ENCODE results near the gene TMEM205. TPM values are rescaled to one million over a fixed set of nuclear protein-coding genes. Genes with fewer than 3 reads are reported as not detected.

The TMEM205 gene
- total RNA-seq, 4 donors from 2014 or later = 80.1 to 173 (median 129) TPM

- no peaks in the 10 kb centered on the region for H3K9me3 ChIP-seq
- TF ChIP-seq POLR2A (IDR thresholded peaks at IDR 0.05) (no peak), CTCF (IDR thresholded peaks at IDR 0.05) (no peak)
- no peak within 1 kb of the TSS for H3K4me3 ChIP-seq
- intact Hi-C loops (cut with DNase I) = loop anchor here (5.0 to 10.0 kb wide), 2 partner anchors 87 to 149 kb away; partner anchors contain the start of gene EPOR
- 51 to 54% methylated on average over 5 to 7 of the region's 8 CpGs for WGBS, 2 donors
- no peaks in the 10 kb centered on the region for H3K36me3 ChIP-seq
- H3K4me1 ChIP-seq = peaks cover 0 to 28% (median 4%) of the 10 kb centered on the region in 3 donors
- no peaks in the 10 kb centered on the region for H3K27me3 ChIP-seq
- peak within 1 kb of the TSS in 2 of 4 donors; percentile 39 to 43 for H3K27ac ChIP-seq
- DNase-seq = no peak
These were observed 50.3 kb downstream of the TMEM205 start, which contains the start of gene TSPAN16 for GRCh38 chr19:11295665-11296245. TSPAN16 (plus strand) TSS chr19:11296160; CDS start chr19:11296298, 138 bp downstream.

- H3K4me1 ChIP-seq = peaks cover 0 to 28% (median 4%) of the 10 kb centered on the region in 3 donors
- no peak for TF ChIP-seq CTCF (IDR thresholded peaks at IDR 0.05)
- TF ChIP-seq POLR2A (IDR thresholded peaks at IDR 0.05) = no peak
- DNase-seq = no peak
- H3K27me3 ChIP-seq = no peaks in the 10 kb centered on the region
- intact Hi-C loops (cut with DNase I) = loop anchor here (5.0 to 10.0 kb wide), 2 partner anchors 87 to 150 kb away; partner anchors contain the start of gene EPOR
- H3K9me3 ChIP-seq = no peaks in the 10 kb centered on the region
- no peaks in the 10 kb centered on the region for H3K36me3 ChIP-seq
- H3K27ac ChIP-seq = no peak overlapping the region
- 74 to 85% methylated on average over 3 to 4 of the region's 4 CpGs for WGBS, 2 donors
- H3K4me3 ChIP-seq = no peak overlapping the region
These were observed 50.9 kb downstream of the TMEM205 start for GRCh38 chr19:11295180-11295579.

- 3% methylated on average over 41 of the region's 41 CpGs for WGBS, 2 donors
- DNase-seq = peak; percentile 19
- no peaks in the 10 kb centered on the region for H3K9me3 ChIP-seq
- TF ChIP-seq CTCF (IDR thresholded peaks at IDR 0.05) (peak; percentile 96 to 99 (median 99)), POLR2A (IDR thresholded peaks at IDR 0.05) (no peak)
- H3K27me3 ChIP-seq = no peaks in the 10 kb centered on the region
- intact Hi-C loops (cut with DNase I) = loop anchor here (10.0 kb wide), 1 partner anchor 151 kb away; no protein-coding TSS in a partner anchor
- H3K4me1 ChIP-seq = peaks cover 0 to 28% (median 4%) of the 10 kb centered on the region in 3 donors
- no peaks in the 10 kb centered on the region for H3K36me3 ChIP-seq
- H3K4me3 ChIP-seq = peak overlapping the region in 3 of 4 donors; percentile 26 to 37 (median 28)
- H3K27ac ChIP-seq = peak overlapping the region in 3 of 4 donors; percentile 46 to 75 (median 66)
These were observed 52.4 kb downstream of the TMEM205 start for GRCh38 chr19:11293433-11294389.

Other genes with a start within 250 kb of the TMEM205 start
- gene SPC24, start 190.5 kb downstream of the TMEM205 start, total RNA-seq = 10 to 100 TPM in 1 of 4 donors, 1 to 10 TPM in 3; 2.9 to 10.9 (median 6.3) TPM
- 100 to 1,000 TPM in 1 of 4 donors, 10 to 100 TPM in 3; 29.3 to 287 (median 57.1) TPM for gene KANK2, start 148.7 kb downstream of the TMEM205 start, total RNA-seq
- gene ANGPTL8, start 106.6 kb downstream of the TMEM205 start, total RNA-seq = not detected
- gene DOCK6, start 83.7 kb downstream of the TMEM205 start, total RNA-seq = 10 to 100 TPM; 19.7 to 94.0 (median 33.3) TPM
- gene TSPAN16, start 50.1 kb downstream of the TMEM205 start, total RNA-seq = not detected
- gene RAB3D, start 6.6 kb downstream of the TMEM205 start, total RNA-seq = 10 to 100 TPM; 55.9 to 90.4 (median 73.8) TPM
- 10 to 100 TPM in 1 of 4 donors, 1 to 10 TPM in 3; 5.7 to 17.7 (median 8.0) TPM for gene CCDC159, start 251 bp upstream of the TMEM205 start, total RNA-seq
- 10 to 100 TPM in 1 of 4 donors, 1 to 10 TPM in 3; 5.1 to 14.2 (median 9.7) TPM for gene PLPPR2, start 9.2 kb upstream of the TMEM205 start, total RNA-seq
- gene SWSAP1, start 28.4 kb upstream of the TMEM205 start, total RNA-seq = 1 to 10 TPM; 1.0 to 2.9 (median 1.3) TPM
- 1 to 10 TPM in 2 of 4 donors, under 1 TPM in 2; 0.35 to 6.2 (median 1.0) TPM for gene EPOR, start 38.0 kb upstream of the TMEM205 start, total RNA-seq
- 1 to 10 TPM in 1 of 4 donors, under 1 TPM in 3; 0.22 to 1.9 (median 0.45) TPM for gene RGL3, start 73.0 kb upstream of the TMEM205 start, total RNA-seq
- gene ODAD3, start 88.9 kb upstream of the TMEM205 start, total RNA-seq = 1 to 10 TPM in 1 of 4 donors, under 1 TPM in 1, not detected in 2; 0.19 to 8.8 TPM
- 100 to 1,000 TPM in 1 of 4 donors, 10 to 100 TPM in 3; 64.1 to 107 (median 99.1) TPM for gene PRKCSH, start 89.4 kb upstream of the TMEM205 start, total RNA-seq
- gene ELAVL3, start 134.8 kb upstream of the TMEM205 start, total RNA-seq = not detected
- gene ZNF653, start 159.6 kb upstream of the TMEM205 start, total RNA-seq = 10 to 100 TPM in 1 of 4 donors, 1 to 10 TPM in 3; 3.6 to 10.2 (median 5.0) TPM
- gene ECSIT, start 182.9 kb upstream of the TMEM205 start, total RNA-seq = 10 to 100 TPM; 41.4 to 47.1 (median 43.1) TPM
- gene CNN1, start 192.6 kb upstream of the TMEM205 start, total RNA-seq = 100 to 1,000 TPM in 1 of 4 donors, 10 to 100 TPM in 3; 20.4 to 437 (median 45.0) TPM
- 10 to 100 TPM; 21.7 to 31.6 (median 28.6) TPM for gene ELOF1, start 213.0 kb upstream of the TMEM205 start, total RNA-seq
- gene ACP5, start 231.4 kb upstream of the TMEM205 start, total RNA-seq = 10 to 100 TPM; 12.2 to 61.9 (median 33.0) TPM